CD4-positive, alpha-beta T cell treated with Interleukin-15 for 4 hours (primary cell): ENCODE results near the gene ELOVL5.
"Not testable (repeated sequence)": the region's sequence is repeated elsewhere in the genome, so short reads cannot be mapped to it uniquely, and the experiment has no call there.

ENCODE experiments used
- DNase-seq: peaks from one replicate; pipeline ENCODE4 v3.0.0-alpha.2; 2020; ENCODE audit warnings: low spot score

Gene ELOVL5

DNA sequence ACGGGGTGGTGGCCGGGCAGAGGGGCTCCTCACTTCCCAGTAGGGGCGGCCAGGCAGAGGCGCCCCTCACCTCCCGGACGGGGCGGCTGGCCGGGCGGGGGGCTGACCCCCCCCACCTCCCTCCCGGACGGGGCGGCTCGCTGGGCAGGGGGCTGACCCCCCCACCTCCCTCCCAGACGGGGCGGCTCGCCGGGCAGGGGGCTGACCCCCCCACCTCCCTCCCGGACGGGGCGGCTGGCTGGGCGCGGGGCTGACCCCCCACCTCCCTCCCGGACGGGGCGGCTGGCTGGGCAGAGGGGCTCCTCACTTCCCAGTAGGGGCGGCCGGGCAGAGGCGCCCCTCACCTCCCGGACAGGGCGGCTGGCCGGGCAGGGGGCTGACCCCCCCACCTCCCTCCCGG, 43.8 kb downstream of the ELOVL5 start:
- DNase-seq = not testable (repeated sequence)

- DNase-seq = peak; percentile 60
Observed at GRCh38 chr6:53302678-53303360, 45.9 kb downstream of the ELOVL5 start.

- DNase-seq = no peak
Observed at GRCh38 chr6:53301801-53302537, 46.8 kb downstream of the ELOVL5 start.

DNA sequence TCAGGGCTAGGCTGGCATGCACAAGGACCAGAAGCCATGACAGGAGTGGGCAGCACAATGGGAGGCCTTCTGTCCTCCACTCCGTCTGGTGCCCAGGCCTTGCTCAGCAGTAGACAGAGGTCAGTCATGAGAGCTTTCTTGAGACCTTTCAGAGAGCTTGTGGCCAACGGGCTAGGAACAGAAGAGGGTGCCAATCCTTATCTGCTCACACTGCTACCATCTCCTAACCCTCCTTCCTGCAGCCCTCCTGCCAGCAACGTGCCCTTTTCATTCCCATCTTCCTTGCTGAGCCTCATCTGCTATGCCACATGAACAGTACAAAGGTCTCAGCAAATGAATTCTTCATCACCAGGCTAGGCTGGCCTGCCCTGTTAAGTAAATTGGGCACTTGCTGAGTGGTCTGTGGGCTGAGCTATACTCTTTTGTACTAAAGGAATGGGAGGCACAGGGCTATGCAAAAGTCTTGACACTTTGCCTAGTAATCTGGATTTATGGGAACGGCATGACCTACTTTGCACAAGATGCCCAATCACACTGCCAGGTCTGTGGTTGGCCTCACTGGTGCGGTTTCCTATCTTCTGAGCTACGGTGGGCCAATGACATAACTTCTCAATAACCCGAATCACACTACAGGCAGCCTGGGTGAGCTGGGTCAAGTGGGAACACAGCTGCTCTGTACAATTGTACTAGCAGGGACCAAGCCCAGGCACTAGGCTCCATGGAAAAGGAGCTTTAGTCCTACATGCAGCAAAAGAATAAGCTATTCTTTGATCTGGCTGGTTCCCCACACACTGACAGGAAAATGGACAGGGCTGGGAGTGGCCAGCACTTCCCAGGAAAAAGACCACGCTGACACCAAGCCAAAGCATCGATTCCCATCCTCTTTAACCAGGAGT, 47.8 kb downstream of the ELOVL5 start:
- DNase-seq = peak; percentile 40

DNA sequence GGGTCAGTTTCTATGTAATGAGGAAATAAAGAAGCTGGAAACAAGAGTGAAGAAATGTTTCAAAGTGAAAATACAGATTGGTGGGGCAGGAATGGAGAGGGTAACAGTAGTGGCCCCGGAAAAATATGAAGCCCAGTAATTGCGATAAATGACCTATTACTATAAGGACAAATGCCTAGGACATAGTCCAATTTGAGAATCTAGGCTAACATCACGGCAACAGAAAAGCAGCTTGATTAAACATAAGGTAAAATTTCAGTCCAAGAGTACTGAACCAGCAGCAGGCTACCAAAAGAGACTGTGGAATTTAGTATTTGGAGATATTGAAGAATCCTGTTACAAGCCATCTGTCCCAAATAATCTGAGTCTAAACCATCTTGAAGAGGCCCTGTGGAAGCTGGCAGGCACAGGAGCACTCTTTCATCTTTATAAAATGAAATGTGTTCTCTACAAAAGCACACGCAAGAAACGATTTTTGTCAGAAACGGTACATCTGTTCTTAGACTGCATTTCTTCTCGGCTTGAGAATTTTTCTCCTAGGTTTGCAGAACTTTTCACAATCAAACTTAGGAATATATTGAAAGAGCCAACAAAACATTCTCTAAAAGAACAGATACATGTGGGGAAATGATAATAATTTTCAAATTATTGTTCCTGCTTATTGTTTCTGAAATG, 49.3 kb downstream of the ELOVL5 start:
- no peak for DNase-seq

GRCh38 chr6:53297004-53297403, 51.7 kb downstream of the ELOVL5 start:
- no peak for DNase-seq

DNA sequence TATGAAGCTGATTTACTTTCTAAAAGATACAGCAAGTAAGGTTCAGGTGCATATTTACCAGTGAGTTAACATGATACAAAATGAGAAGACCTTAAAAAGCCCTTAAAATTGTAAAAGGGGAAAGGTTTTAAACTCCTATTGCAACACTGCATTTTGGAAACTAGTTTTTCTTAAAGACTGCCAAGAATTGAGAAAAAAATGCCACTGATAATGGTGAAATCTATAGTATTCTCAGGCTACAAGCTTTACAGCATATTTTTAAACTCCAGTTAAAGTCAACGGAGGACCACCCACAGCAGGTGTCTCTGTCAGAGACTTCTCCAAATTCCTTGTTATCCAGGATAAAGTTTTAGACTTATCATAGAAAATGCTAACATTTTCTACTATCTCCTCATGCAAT, 53.6 kb downstream of the ELOVL5 start:
- no peak for DNase-seq

GRCh38 chr6:53294611-53295010, 54.1 kb downstream of the ELOVL5 start:
- DNase-seq = no peak

- DNase-seq = no peak
Observed at GRCh38 chr6:53294095-53294494, 54.7 kb downstream of the ELOVL5 start.

DNA sequence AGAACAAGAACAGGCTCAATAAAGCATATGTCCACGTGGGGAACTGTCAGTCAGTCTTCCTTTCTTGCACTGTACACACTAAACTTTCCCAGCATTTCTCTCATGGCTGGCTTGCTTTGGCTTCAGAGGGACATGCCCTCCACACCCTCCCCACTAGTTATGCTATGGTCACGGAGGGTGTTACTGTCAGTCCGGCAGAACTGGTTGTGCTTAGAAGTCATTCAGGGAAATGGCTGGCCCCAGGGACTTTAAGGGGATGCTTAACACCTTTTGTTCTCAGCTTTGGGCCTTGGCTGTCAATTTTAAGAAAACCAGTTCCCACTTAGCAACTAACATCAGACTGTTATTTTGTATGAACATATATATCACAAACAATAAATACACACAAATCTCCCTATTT, 55.1 kb downstream of the ELOVL5 start:
- DNase-seq = no peak

GRCh38 chr6:53290537-53291510, 57.9 kb downstream of the ELOVL5 start:
- DNase-seq = peak; percentile 60

DNA sequence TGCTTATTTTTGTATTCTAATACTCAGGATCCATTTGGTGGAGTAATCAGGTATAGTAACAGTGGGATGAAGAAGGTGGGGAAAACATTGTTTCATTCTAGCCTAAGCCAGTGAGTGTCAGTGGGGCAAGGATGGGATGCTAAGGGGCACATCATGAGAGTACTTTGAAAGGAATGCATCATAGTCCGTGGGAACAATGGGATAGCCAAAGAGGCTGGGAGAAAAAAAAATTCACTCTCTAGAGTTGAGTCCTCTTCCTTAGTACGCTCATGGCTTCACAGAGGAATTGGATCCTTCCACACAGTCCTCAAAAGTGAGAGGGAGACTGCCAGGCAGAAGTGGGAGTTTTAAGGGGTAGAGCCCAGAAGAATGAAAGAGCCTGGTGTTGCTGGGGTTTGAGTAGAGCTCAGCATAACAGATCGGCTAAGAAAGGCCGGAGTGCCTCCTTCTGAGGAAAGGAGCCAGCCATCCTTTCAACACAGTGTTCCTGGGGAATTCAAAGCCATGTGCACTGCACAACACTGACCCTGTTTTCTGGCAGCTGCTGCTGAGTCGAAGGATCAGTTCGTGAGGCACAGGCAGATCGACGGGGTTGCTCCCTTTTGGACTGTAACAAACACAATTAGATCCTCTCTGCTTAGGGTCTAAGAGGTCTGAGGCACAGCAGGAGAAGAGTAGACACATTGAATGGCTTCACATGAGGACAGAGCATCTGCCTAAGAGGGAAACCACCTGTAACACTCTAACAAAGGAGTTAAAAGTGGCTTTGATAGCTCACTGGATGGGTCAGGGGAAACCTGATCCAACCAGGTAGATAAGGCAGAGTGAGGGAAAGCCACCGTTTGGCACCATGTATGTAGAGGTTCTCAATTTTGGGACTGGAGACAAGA, 61.2 kb downstream of the ELOVL5 start:
- no peak for DNase-seq

- DNase-seq = no peak
Observed at GRCh38 chr6:53284901-53285300, 63.8 kb downstream of the ELOVL5 start.

- no peak for DNase-seq
Observed at GRCh38 chr6:53282741-53283140, 66.0 kb downstream of the ELOVL5 start.

DNA sequence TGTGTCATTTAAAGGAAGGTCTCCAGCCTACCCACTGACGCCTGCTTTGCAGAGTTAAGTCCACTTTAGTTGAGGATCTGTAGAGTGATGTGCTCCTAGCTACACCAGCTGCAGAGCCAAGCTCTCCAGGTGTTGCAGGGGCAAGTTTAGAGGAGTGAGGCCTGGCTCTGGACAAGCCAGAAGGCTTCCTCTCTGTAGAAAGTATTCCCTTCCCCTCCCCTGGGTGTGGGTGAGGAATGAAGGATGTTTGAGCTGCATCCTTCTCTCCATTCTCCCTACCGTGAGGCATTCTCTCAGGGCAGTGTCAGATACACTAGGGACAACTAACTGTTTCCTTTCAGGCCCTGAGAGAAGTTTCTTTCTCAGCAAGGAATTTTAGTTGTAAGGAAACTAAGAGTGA, 66.5 kb downstream of the ELOVL5 start:
- DNase-seq = no peak

- DNase-seq = no peak
Observed at GRCh38 chr6:53281518-53282215, 67.1 kb downstream of the ELOVL5 start.

DNA sequence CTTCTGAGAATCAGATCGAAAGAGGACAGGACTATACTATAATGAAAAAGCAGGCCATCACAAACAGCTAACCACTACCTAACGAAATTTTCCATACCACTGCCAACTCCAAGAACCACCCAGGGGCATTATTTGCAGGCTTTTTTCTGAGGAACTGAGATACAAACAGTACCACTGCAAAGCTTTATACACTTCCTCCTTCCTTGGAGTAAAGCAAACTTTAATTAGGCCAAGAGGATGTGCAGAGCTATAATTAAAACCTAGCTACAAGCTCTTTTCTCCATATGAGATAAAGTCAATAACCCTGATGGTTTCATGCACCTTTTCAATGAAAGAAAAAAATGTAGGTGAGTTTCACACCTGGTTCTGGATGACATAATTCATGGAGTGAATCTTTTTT, 68.5 kb downstream of the ELOVL5 start:
- DNase-seq = no peak

DNA sequence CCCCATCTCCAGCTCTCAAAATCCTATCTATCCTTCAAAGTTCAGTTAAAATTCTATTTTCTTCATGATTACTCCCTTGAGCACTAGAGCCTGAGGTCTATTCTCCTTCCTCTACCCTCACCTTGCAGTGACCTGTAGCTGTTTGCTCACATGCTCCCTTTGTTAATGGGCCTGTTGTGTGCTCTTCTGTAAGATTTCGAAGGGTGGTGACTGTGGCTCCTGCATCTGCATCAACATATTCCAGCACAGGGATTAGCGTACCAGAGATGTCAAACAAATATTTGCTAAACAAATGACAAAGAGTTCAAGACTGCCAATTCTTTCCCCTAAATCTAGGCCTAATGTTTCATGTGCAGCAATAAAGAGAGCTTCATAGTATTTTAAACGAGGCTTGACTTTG, 69.5 kb downstream of the ELOVL5 start:
- no peak for DNase-seq

DNA sequence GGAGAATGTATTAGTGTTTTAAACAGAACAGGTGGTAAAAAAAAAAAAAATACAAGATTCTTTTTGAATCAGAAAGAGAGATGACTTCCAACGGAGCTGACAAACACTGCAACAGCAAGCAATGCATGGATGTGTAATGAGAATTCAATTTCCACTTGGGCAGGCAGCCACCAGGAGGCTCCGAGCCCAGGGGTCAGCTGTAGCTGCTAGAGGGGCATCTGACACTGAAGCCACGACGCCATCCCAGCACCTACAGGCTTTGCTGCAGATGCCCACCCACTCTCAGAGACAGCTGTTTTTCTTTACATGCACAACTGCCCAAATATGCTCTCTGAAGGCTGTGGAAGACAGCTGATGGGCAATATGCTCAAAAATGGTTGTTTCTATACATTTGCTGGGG, 75.4 kb downstream of the ELOVL5 start:
- no peak for DNase-seq
